ENCODE data around the gene CD84. TPM values are rescaled to one million over a fixed set of nuclear protein-coding genes. Genes with fewer than 3 reads are reported as not detected.

CD84 gene
- polyA plus RNA-seq, 1 donor (not counting 4 experiments of a cell fraction or from before 2014, with no cell fraction given): not detected

GRCh38 chr1:160540859-160541233, 38.5 kb downstream of the CD84 start:
- H3K4me2 ChIP-seq (ENCODE audit: control insufficient read depth, extremely low read depth, insufficient read depth, low read depth, low read length): no peak overlapping the region

DNA sequence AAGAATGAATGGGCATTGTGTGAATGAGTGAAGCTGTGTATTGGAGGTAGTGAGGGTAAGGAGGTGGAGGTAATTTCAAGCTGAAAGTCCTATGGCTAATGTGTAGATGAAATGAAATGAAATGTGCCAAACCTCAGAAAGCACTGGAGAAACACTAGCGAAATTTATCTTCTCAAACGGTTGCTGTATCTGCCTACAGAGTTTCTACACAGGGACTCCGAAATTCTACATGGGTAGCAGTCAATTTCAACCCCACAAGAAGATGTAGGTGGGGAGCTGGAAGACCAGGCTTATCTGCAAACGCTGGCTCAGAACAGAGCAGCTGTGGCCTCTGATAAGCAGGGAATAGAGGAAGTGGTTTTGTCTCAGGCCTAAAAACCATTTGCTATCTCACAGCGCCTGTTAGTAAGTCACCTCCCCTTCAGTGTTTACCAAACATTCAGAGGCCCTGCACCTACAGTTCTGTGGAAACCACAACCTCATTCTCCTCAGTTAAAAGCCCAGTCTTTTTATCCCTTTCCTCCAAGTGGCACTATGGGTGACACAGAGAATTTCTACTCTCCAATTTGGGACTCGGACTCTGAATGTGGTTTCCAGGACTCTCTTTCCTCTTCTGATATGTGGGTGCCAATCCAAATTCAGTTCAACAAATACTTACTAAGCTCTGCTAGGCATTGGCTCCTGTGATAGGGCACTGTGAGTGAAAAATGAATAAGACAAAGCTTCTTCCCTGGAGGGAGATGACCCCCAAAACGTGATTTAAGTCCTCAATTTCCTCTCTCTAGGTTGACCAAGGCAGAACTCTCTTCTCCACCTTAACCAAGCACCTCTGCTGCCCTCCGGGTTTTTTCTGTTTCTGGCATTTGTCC, 39.1 kb downstream of the CD84 start:
- no peak overlapping the region for H3K4me2 ChIP-seq (ENCODE audit: control insufficient read depth, extremely low read depth, insufficient read depth, low read depth, low read length)
- no peaks in the 10 kb centered on the region for H4K20me1 ChIP-seq (ENCODE audit: control insufficient read depth, extremely low read depth, insufficient read depth, low read length)
- H3K9me1 ChIP-seq (ENCODE audit: control insufficient read depth, extremely low read depth, insufficient read depth, low read length): no peaks in the 10 kb centered on the region
- H3K36me3 ChIP-seq (ENCODE audit: control insufficient read depth in 2 of 2, extremely low read depth in 1 of 2, insufficient read depth in 2 of 2, low read length in 2 of 2): no peaks in the 10 kb centered on the region
- DNase-seq (ENCODE audit: low read depth, low spot score) (no peak), FAIRE-seq (no peak)
- no peaks in the 10 kb centered on the region for H3K9me3 ChIP-seq (ENCODE audit: control insufficient read depth, low read depth, low read length)
- no peak overlapping the region for H3K27ac ChIP-seq (ENCODE audit: control insufficient read depth, insufficient read depth, low read length)
- peaks cover 15% of the 10 kb centered on the region for H3K4me1 ChIP-seq (ENCODE audit: control insufficient read depth, extremely low read depth, insufficient read depth, low read length)
- TF ChIP-seq, protein P1, sequence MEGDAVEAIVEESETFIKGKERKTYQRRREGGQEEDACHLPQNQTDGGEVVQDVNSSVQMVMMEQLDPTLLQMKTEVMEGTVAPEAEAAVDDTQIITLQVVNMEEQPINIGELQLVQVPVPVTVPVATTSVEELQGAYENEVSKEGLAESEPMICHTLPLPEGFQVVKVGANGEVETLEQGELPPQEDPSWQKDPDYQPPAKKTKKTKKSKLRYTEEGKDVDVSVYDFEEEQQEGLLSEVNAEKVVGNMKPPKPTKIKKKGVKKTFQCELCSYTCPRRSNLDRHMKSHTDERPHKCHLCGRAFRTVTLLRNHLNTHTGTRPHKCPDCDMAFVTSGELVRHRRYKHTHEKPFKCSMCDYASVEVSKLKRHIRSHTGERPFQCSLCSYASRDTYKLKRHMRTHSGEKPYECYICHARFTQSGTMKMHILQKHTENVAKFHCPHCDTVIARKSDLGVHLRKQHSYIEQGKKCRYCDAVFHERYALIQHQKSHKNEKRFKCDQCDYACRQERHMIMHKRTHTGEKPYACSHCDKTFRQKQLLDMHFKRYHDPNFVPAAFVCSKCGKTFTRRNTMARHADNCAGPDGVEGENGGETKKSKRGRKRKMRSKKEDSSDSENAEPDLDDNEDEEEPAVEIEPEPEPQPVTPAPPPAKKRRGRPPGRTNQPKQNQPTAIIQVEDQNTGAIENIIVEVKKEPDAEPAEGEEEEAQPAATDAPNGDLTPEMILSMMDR (optimal IDR thresholded peaks at IDR 0.05 in 1 of 3, IDR thresholded peaks at IDR 0.05 in 1 of 3, conservative IDR thresholded peaks at IDR 0.05 in 1 of 3; ENCODE audit: extremely low read depth in 1 of 3, insufficient read depth in 2 of 3, low read length in 3 of 3): no peak
- H2AFZ ChIP-seq (ENCODE audit: control insufficient read depth, low read length): no peak overlapping the region
- H3K4me3 ChIP-seq (ENCODE audit: control insufficient read depth in 2 of 3, extremely low read depth in 1 of 3, insufficient read depth in 2 of 3, low read depth in 1 of 3, low read length in 3 of 3): no peak overlapping the region
- H3K27me3 ChIP-seq (ENCODE audit: control insufficient read depth, extremely low read depth, insufficient read depth, low read length): no peaks in the 10 kb centered on the region
- H3K9ac ChIP-seq (ENCODE audit: control insufficient read depth, extremely low read depth, insufficient read depth, low read length): no peak overlapping the region
- no peaks in the 10 kb centered on the region for H3K79me2 ChIP-seq (ENCODE audit: control insufficient read depth, insufficient read depth, low read length)
- dilution Hi-C loops (cut with MboI; ENCODE audit: extremely low pct_ligation_motif_present, low sequenced_read_pairs): no loop called here

More at GRCh38 chr1:160540859-160541233, 38.5 kb downstream of the CD84 start:
- Histone ChIP-seq H3K27ac (ENCODE audit: control insufficient read depth, insufficient read depth, low read length) (no peak overlapping the region), H3K4me1 (ENCODE audit: control insufficient read depth, extremely low read depth, insufficient read depth, low read length) (peaks cover 15% of the 10 kb centered on the region), H3K9ac (ENCODE audit: control insufficient read depth, extremely low read depth, insufficient read depth, low read length) (no peak overlapping the region), H3K9me1 (ENCODE audit: control insufficient read depth, extremely low read depth, insufficient read depth, low read length) (no peaks in the 10 kb centered on the region), H3K4me3 (ENCODE audit: control insufficient read depth in 2 of 3, extremely low read depth in 1 of 3, insufficient read depth in 2 of 3, low read depth in 1 of 3, low read length in 3 of 3) (no peak overlapping the region), H4K20me1 (ENCODE audit: control insufficient read depth, extremely low read depth, insufficient read depth, low read length) (no peaks in the 10 kb centered on the region), H2AFZ (ENCODE audit: control insufficient read depth, low read length) (no peak overlapping the region), H3K36me3 (ENCODE audit: control insufficient read depth in 2 of 2, extremely low read depth in 1 of 2, insufficient read depth in 2 of 2, low read length in 2 of 2) (no peaks in the 10 kb centered on the region), H3K9me3 (ENCODE audit: control insufficient read depth, low read depth, low read length) (no peaks in the 10 kb centered on the region), H3K27me3 (ENCODE audit: control insufficient read depth, extremely low read depth, insufficient read depth, low read length) (no peaks in the 10 kb centered on the region), H3K79me2 (ENCODE audit: control insufficient read depth, insufficient read depth, low read length) (no peaks in the 10 kb centered on the region)
- dilution Hi-C loops (cut with MboI; ENCODE audit: extremely low pct_ligation_motif_present, low sequenced_read_pairs): no loop called here
- FAIRE-seq (no peak), DNase-seq (ENCODE audit: low read depth, low spot score) (no peak)
- TF ChIP-seq EZH2 (IDR thresholded peaks at IDR 0.05; ENCODE audit: low read length): no peak
- TF ChIP-seq, protein P1 (optimal IDR thresholded peaks at IDR 0.05 in 1 of 3, IDR thresholded peaks at IDR 0.05 in 1 of 3, conservative IDR thresholded peaks at IDR 0.05 in 1 of 3; ENCODE audit: extremely low read depth in 1 of 3, insufficient read depth in 2 of 3, low read length in 3 of 3): no peak
